IMR-90 (cell line): ENCODE data around the gene KCTD8. TPM values are rescaled to one million over a fixed set of nuclear protein-coding genes. Genes with fewer than 3 reads are reported as not detected.

Experiments used
- ATAC-seq: fragments of 200-7000 bp; cut with Tn5 transposase; 2 replicates; pipeline ENCODE4 v1.9.1; 2020; ENCODE audit warnings: low read depth, mild to moderate bottlenecking, moderate library complexity
- BruUV-seq: library from RNA; stranded (reverse); fragments of 400-500 nt; replicated peaks from 2 replicates; lab custom pipeline; 2021; lab: Mats Ljungman, UMichigan
- CTCF ChIA-PET: fragments of 300-600 bp; formaldehyde crosslinking; extraction: SDS; loops from one replicate; lab custom pipeline; 2021; ENCODE audit warnings: antibody characterized with exemption; lab: Yijun Ruan, JAX
- POLR2A ChIA-PET: fragments of 300-600 bp; sonication (Branson Sonifier 250); formaldehyde crosslinking; loops from one replicate; lab custom pipeline; 2022; ENCODE audit warnings: antibody characterized with exemption; ENCODE audit not compliant: unreplicated experiment; lab: Charles Lee
- DNase-seq: peaks from one replicate; pipeline ENCODE4 v3.0.0; 2013
- H2AFZ ChIP-seq: replicated peaks from 2 replicates; pipeline ENCODE3; 2013; ENCODE audit warnings: low read length, mild to moderate bottlenecking; ENCODE audit not compliant: poor library complexity
- H2AK5ac ChIP-seq: 2 replicates; pipeline ENCODE4 v1.6.1; 2013; ENCODE audit warnings: low read depth, low read length, inconsistent platforms
- H2AK9ac ChIP-seq: replicated peaks from 2 replicates; pipeline ENCODE3; 2013; ENCODE audit warnings: mild to moderate bottlenecking, low read depth, low read length, moderate library complexity; ENCODE audit not compliant: poor library complexity
- H2BK120ac ChIP-seq: 2 replicates; pipeline ENCODE4 v1.6.1; 2013; ENCODE audit warnings: low read depth, low read length, inconsistent platforms
- H2BK15ac ChIP-seq: 3 replicates; pipeline ENCODE4 v1.6.1; 2013; ENCODE audit warnings: low read depth, low read length, inconsistent platforms
- H2BK20ac ChIP-seq: 2 replicates; pipeline ENCODE4 v1.6.1; 2013; ENCODE audit warnings: low read depth, mild to moderate bottlenecking, inconsistent platforms, low read length, moderate library complexity
- H2BK5ac ChIP-seq: 2 replicates; pipeline ENCODE4 v1.6.1; 2013; ENCODE audit warnings: mild to moderate bottlenecking, low read depth, low read length, inconsistent platforms; ENCODE audit not compliant: poor library complexity, severe bottlenecking
- H3K14ac ChIP-seq: replicated peaks from 2 replicates; pipeline ENCODE4 v1.6.1; 2013; ENCODE audit warnings: low read depth, low read length, inconsistent platforms
- H3K18ac ChIP-seq: 2 replicates; pipeline ENCODE4 v1.6.1; 2013; ENCODE audit warnings: low read depth, low read length, control low read depth
- H3K23ac ChIP-seq: 2 replicates; pipeline ENCODE4 v1.6.1; 2013; ENCODE audit warnings: low read depth, low read length, inconsistent platforms
- H3K27ac ChIP-seq: 2 replicates; pipeline ENCODE4 v1.5.1; 2013; ENCODE audit warnings: mild to moderate bottlenecking, control low read depth, low read length; ENCODE audit not compliant: insufficient read depth
- H3K27me3 ChIP-seq: 2 replicates; pipeline ENCODE4 v1.6.1; 2013; ENCODE audit warnings: low read length; ENCODE audit not compliant: control insufficient read depth, insufficient read depth
- H3K36me3 ChIP-seq: 2 replicates; pipeline ENCODE4 v1.6.1; 2013; ENCODE audit warnings: low read length, mixed read lengths; ENCODE audit not compliant: control insufficient read depth, insufficient read depth
- H3K4ac ChIP-seq: 2 replicates; pipeline ENCODE4 v1.6.1; 2013; ENCODE audit warnings: low read depth, low read length, inconsistent platforms
- H3K4me1 ChIP-seq: 2 replicates; pipeline ENCODE4 v1.6.1; 2013; ENCODE audit warnings: low read length, mixed read lengths; ENCODE audit not compliant: control insufficient read depth, insufficient read depth
- H3K4me2 ChIP-seq: 2 replicates; pipeline ENCODE4 v1.6.1; 2013; ENCODE audit warnings: low read depth, mild to moderate bottlenecking, control low read depth, low read length, moderate library complexity
- H3K4me3 ChIP-seq: 2 replicates; pipeline ENCODE4 v1.5.1; 2013; ENCODE audit warnings: low read depth, mild to moderate bottlenecking, control low read depth, low read length, moderate library complexity; ENCODE audit not compliant: insufficient read depth
- H3K56ac ChIP-seq: 2 replicates; pipeline ENCODE4 v1.6.1; 2013; ENCODE audit warnings: low read length, inconsistent platforms; ENCODE audit not compliant: insufficient read depth; ENCODE audit errors: extremely low read depth
- H3K79me1 ChIP-seq, 2 experiments: 2 replicates each; pipeline ENCODE4 v1.6.1; 2013; ENCODE audit warnings: low read length in 2 of 2, inconsistent platforms in 1 of 2, low read depth in 1 of 2
- H3K9ac ChIP-seq: 2 replicates; pipeline ENCODE4 v1.6.1; 2013; ENCODE audit warnings: low read depth, low read length, control low read depth
- H3K9me1 ChIP-seq: 2 replicates; pipeline ENCODE4 v1.6.1; 2013; ENCODE audit warnings: low read length, inconsistent platforms; ENCODE audit not compliant: insufficient read depth
- H3K9me3 ChIP-seq: 2 replicates; pipeline ENCODE4 v1.6.1; 2013; ENCODE audit warnings: low read length; ENCODE audit not compliant: control insufficient read depth, insufficient read depth
- H4K20me1 ChIP-seq: 2 replicates; pipeline ENCODE4 v1.6.1; 2013; ENCODE audit warnings: low read length, inconsistent platforms; ENCODE audit not compliant: insufficient read depth
- H4K5ac ChIP-seq: 2 replicates; pipeline ENCODE4 v1.6.1; 2013; ENCODE audit warnings: mild to moderate bottlenecking, low read depth, low read length, control low read depth
- H4K8ac ChIP-seq, 2 experiments: 2 replicates each; pipeline ENCODE4 v1.6.1; 2013; ENCODE audit warnings: low read depth in 2 of 2, low read length in 2 of 2, control low read depth in 1 of 2, inconsistent platforms in 1 of 2
- H4K91ac ChIP-seq: 2 replicates; pipeline ENCODE4 v1.6.1; 2013; ENCODE audit warnings: low read depth, low read length, inconsistent platforms; ENCODE audit not compliant: insufficient read depth
- BHLHE40 ChIP-seq: fragments of 150-350 bp; IDR thresholded peaks from 2 replicates; pipeline ENCODE4 v1.6.1; 2016; ENCODE audit warnings: mild to moderate bottlenecking, low read depth, low read length
- CEBPB ChIP-seq: IDR thresholded peaks from 2 replicates; pipeline ENCODE4 v1.6.1; 2012; ENCODE audit warnings: low read depth, low read length, improper control_type of control experiment
- CHD1 ChIP-seq: IDR thresholded peaks from 2 replicates; pipeline ENCODE4 v1.6.1; 2012; ENCODE audit warnings: low read depth, low read length, improper control_type of control experiment
- FOS ChIP-seq: fragments of 150-350 bp; IDR thresholded peaks from 2 replicates; pipeline ENCODE4 v1.6.1; 2016; ENCODE audit warnings: low read depth, low read length
- MAFK ChIP-seq: IDR thresholded peaks from 2 replicates; pipeline ENCODE4 v1.6.1; 2012; ENCODE audit warnings: low read depth, low read length, improper control_type of control experiment
- MXI1 ChIP-seq: IDR thresholded peaks from 2 replicates; pipeline ENCODE4 v1.6.1; 2012; ENCODE audit warnings: low read depth, mild to moderate bottlenecking, low read length, moderate library complexity, borderline replicate concordance
- NFE2L2 ChIP-seq: fragments of 150-350 bp; IDR thresholded peaks from 2 replicates; pipeline ENCODE4 v1.6.1; 2016; ENCODE audit warnings: low read depth, mild to moderate bottlenecking, low read length
- RAD21 ChIP-seq: IDR thresholded peaks from 2 replicates; pipeline ENCODE4 v1.6.1; 2012; ENCODE audit warnings: low read length, improper control_type of control experiment
- RCOR1 ChIP-seq: IDR thresholded peaks from 2 replicates; pipeline ENCODE4 v1.6.1; 2012; ENCODE audit warnings: mild to moderate bottlenecking, low read length, improper control_type of control experiment; ENCODE audit not compliant: insufficient replicate concordance
- RFX5 ChIP-seq: IDR thresholded peaks from 2 replicates; pipeline ENCODE4 v1.8.0; 2012; ENCODE audit warnings: low read depth, mild to moderate bottlenecking, low read length, moderate library complexity
- SMC3 ChIP-seq: fragments of 150-350 bp; IDR thresholded peaks from 2 replicates; pipeline ENCODE4 v1.6.1; 2016; ENCODE audit warnings: low read depth, mild to moderate bottlenecking, antibody characterized with exemption, low read length, moderate library complexity
- WGBS, 2 experiments: methylation state at CpG; one replicate each; pipeline versions ENCODE4 v1.1.5 to v1.1.7; 2013; ENCODE audit warnings: missing lambda C conversion rate in 2 of 2; ENCODE audit not compliant: insufficient read length in 1 of 2; ENCODE audit errors: extremely low coverage in 2 of 2; 5-methylcytosine and 5-hydroxymethylcytosine counted together
- dilution Hi-C: fragments of 300-500 bp; cut with HindIII; formaldehyde crosslinking; loops from one replicate; pipeline ENCODE4 v1.14.3; 2018; ENCODE audit warnings: low sequenced_read_pairs; ENCODE audit not compliant: unreplicated experiment
- in situ Hi-C: fragments of 300-500 bp; cut with MboI; formaldehyde crosslinking; loops from 3 replicates; pipeline ENCODE4 v1.14.3; 2019; ENCODE audit warnings: low sequenced_read_pairs, inconsistent platforms, mixed read lengths
- intact Hi-C: fragments of 100-400 bp; cut with micrococcal nuclease; formaldehyde crosslinking; loops from 2 replicates; pipeline ENCODE4 v1.10.0; 2022
- polyA plus RNA-seq, 3 experiments: library from polyadenylated mRNA; depleted of rRNA; stranded (reverse); fragments of >200 nt; gene quantifications; 2 replicates each; pipeline ENCODE4 v1.2.3, GENCODE V29; 2012; ENCODE audit warnings: low replicate concordance in 1 of 3
- total RNA-seq: library from RNA; depleted of rRNA; stranded (reverse); fragments of >200 nt; gene quantifications from 2 replicates; pipeline ENCODE4 v1.2.3, GENCODE V29; 2012
- TF ChIP-seq, protein P1 (sequence below): conservative IDR thresholded peaks from 2 replicates; pipeline ENCODE4 v1.5.1; 2012; ENCODE audit warnings: mild to moderate bottlenecking, low read depth, low read length, improper control_type of control experiment

Gene KCTD8
- total and polyA plus RNA-seq, 2 of the 4 experiments (the other 2 are of a cell fraction), result 0.03 TPM; not detected in 1

DNA sequence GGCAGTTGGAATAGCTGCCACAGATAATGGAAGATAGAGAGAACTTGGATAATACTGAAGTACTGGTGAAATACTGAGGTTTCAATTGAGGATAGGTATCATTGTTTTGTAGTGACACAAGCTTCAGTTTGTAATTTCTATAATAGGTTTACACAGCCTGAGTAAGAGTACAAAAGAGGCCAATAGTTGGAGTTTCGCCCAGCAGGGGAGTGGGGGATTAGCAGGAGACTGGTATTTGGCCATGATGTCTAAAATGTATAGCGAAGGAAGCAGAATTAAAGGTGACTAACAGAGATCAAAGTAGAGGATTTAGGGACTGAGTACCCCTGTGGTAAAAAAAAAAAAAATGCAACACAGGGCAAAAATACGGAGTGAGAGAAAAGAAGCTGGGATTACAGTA, 129.5 kb downstream of the KCTD8 start:
- Histone ChIP-seq H3K56ac (no peak overlapping the region), H2AK5ac (no peak overlapping the region), H3K27me3 (no peaks in the 10 kb centered on the region), H2BK20ac (no peak overlapping the region), H4K20me1 (no peaks in the 10 kb centered on the region), H2BK15ac (no peak overlapping the region), H3K4me2 (no peak overlapping the region), H3K23ac (no peak overlapping the region), H3K79me1 (no peaks in the 10 kb centered on the region), H3K9me1 (no peaks in the 10 kb centered on the region), H2AFZ (no peak overlapping the region), H3K4me1 (no peaks in the 10 kb centered on the region), H4K5ac (no peak overlapping the region), H2BK5ac (no peak overlapping the region), H3K9me3 (no peaks in the 10 kb centered on the region), H3K4me3 (no peak overlapping the region), H3K27ac (no peak overlapping the region), H4K8ac (no peak overlapping the region), H4K91ac (no peak overlapping the region), H2AK9ac (no peak overlapping the region), H3K36me3 (no peaks in the 10 kb centered on the region), H3K9ac (no peak overlapping the region), H2BK120ac (no peak overlapping the region), H3K14ac (no peak overlapping the region), H3K18ac (no peak overlapping the region), H3K4ac (no peak overlapping the region)
- in situ Hi-C loops (no loop called here), dilution Hi-C loops (no loop called here), intact Hi-C loops (no loop called here)
- CTCF ChIA-PET, result no interaction called here
- no peak for DNase-seq
- ATAC-seq, result no peak
- BruUV-seq, result no TSS peak
- POLR2A ChIA-PET, result no interaction called here
- TF ChIP-seq CHD1, result no peak
- TF ChIP-seq SMC3, result no peak
- TF ChIP-seq, protein P1, sequence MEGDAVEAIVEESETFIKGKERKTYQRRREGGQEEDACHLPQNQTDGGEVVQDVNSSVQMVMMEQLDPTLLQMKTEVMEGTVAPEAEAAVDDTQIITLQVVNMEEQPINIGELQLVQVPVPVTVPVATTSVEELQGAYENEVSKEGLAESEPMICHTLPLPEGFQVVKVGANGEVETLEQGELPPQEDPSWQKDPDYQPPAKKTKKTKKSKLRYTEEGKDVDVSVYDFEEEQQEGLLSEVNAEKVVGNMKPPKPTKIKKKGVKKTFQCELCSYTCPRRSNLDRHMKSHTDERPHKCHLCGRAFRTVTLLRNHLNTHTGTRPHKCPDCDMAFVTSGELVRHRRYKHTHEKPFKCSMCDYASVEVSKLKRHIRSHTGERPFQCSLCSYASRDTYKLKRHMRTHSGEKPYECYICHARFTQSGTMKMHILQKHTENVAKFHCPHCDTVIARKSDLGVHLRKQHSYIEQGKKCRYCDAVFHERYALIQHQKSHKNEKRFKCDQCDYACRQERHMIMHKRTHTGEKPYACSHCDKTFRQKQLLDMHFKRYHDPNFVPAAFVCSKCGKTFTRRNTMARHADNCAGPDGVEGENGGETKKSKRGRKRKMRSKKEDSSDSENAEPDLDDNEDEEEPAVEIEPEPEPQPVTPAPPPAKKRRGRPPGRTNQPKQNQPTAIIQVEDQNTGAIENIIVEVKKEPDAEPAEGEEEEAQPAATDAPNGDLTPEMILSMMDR, result no peak
- no peak for TF ChIP-seq MXI1
- no peak for TF ChIP-seq RAD21
- TF ChIP-seq MAFK, result no peak
- TF ChIP-seq BHLHE40, result no peak
- TF ChIP-seq NFE2L2, result no peak
- no peak for TF ChIP-seq RCOR1
- no peak for TF ChIP-seq CEBPB
- TF ChIP-seq RFX5, result no peak
- TF ChIP-seq FOS, result no peak
- 44% methylated on average over 1 of the region's 3 CpGs; no CpG with 5 or more reads in 1 of the 2 experiments for whole genome bisulfite sequencing, 2 experiments
